ENCODE measurements around the gene STK40. TPM values are rescaled to one million over a fixed set of nuclear protein-coding genes. Genes with fewer than 3 reads are reported as not detected.

Gene STK40
- total and polyA plus RNA-seq, 9 of the 15 experiments (the other 6 are each of a cell fraction or from before 2014, with no cell fraction given): 0.69 to 94.3 (median 39.1) TPM

- TF ChIP-seq MAFG (tag; conservative IDR thresholded peaks at IDR 0.05): 0 out of 2 replicates have a peak, but pooled peaks have one; percentile 20
- TF ChIP-seq TGIF2 (CRISPR knock-in tag; IDR thresholded peaks at IDR 0.05): no peak
- no peak for TF ChIP-seq ZNF785 (CRISPR knock-in tag; IDR thresholded peaks at IDR 0.05)
- TF ChIP-seq RHOXF2B (CRISPR knock-in tag; conservative IDR thresholded peaks at IDR 0.05): no peak
- TF ChIP-seq LCOR (CRISPR knock-in tag; IDR thresholded peaks at IDR 0.05): 0 out of 2 replicates have a peak, but pooled peaks have one; percentile 8
- 0 out of 2 replicates have a peak, but pooled peaks have one; percentile 4 for TF ChIP-seq HIVEP1 (CRISPR knock-in tag; IDR thresholded peaks at IDR 0.05)
- TF ChIP-seq BCLAF1 (IDR thresholded peaks at IDR 0.05; ENCODE audit: borderline replicate concordance in 1 of 2, control insufficient read depth in 1 of 2, low read depth in 2 of 2, low read length in 1 of 2): peak in 1 of 2 experiments; percentile 62; a peak in 1 of 4 replicates
- peak; percentile 70 for TF ChIP-seq EGR1 (conservative IDR thresholded peaks at IDR 0.05)
- TF ChIP-seq ATF2 (CRISPR knock-in tag; IDR thresholded peaks at IDR 0.05): no peak
- peak; percentile 47 for TF ChIP-seq GTF2B (IDR thresholded peaks at IDR 0.05; ENCODE audit: extremely low read depth, insufficient read length)
- peak; percentile 70; the same call in 1 of the 2 replicates for TF ChIP-seq NR2C2 (CRISPR knock-in tag; IDR thresholded peaks at IDR 0.05)
- peak; percentile 82; the same call in 1 of the 2 replicates for TF ChIP-seq NR2C2 (tag; IDR thresholded peaks at IDR 0.05)
- peak; percentile 70; the same call in 1 of the 2 replicates for TF ChIP-seq THAP12 (CRISPR knock-in tag; IDR thresholded peaks at IDR 0.05)
- peak; percentile 88 for TF ChIP-seq TAF9B (IDR thresholded peaks at IDR 0.05; ENCODE audit: partially characterized antibody)
- peak; percentile 96 for TF ChIP-seq ZNF143 (CRISPR knock-in tag; IDR thresholded peaks at IDR 0.05)
- TF ChIP-seq SIN3B (IDR thresholded peaks at IDR 0.05; ENCODE audit: low read depth): no peak
- no peak for TF ChIP-seq PTBP1 (IDR thresholded peaks at IDR 0.05; ENCODE audit: low read depth, low read length)
- peak; percentile 37; the same call in 1 of the 2 replicates for TF ChIP-seq PKNOX1 (IDR thresholded peaks at IDR 0.05)
These were observed 11.9 kb upstream of the STK40 start, which contains the start of gene LSM10 (continued) for GRCh38 chr1:36397378-36398230.
